HEK293T (cell line): ENCODE data around the gene GPRC5A.

Source experiments
- FOXM1 ChIP-seq: fragments of 450-650 bp; IDR thresholded peaks from 2 replicates; pipeline ENCODE4 v1.6.1; 2017; ENCODE audit warnings: mild to moderate bottlenecking, borderline replicate concordance
- NFRKB ChIP-seq: fragments of 450-650 bp; IDR thresholded peaks from 2 replicates; pipeline ENCODE4 v1.6.1; 2016; ENCODE audit warnings: mild to moderate bottlenecking, moderate library complexity

DNA sequence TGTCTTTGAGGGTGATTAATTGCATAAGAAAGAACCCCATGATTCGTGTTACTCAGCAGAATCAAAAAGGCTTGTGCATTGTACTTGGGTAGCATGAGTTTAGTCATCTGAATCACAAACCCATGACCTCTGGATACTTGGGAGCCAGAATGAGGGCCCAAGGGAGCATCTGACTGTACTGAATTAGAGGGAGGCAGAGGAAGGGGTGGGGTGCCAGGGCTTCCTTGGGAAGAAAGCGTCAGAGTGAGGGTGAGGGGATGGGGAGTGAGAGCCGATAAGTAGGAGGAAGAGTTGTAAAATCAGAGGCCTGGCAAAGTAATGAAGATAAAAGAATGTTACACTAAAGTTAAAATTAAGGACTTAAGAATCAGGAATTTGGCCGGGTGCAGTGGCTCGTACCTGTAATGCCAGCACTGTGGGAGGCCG lies 30.8 kb downstream of the GPRC5A start:
- TF ChIP-seq FOXM1 (no peak), NFRKB (no peak)
